Keratinocyte (primary cell): ENCODE data around the gene TIMP2.

Experiments
- EZH2 ChIP-seq: IDR thresholded peaks from one replicate; pipeline ENCODE4 v1.6.1; 2012; ENCODE audit warnings: inconsistent platforms, mild to moderate bottlenecking, low read length, moderate library complexity
- TF ChIP-seq, protein P1 (sequence below), 3 experiments: IDR thresholded peaks in 1 of 3; conservative IDR thresholded peaks in 1 of 3; optimal IDR thresholded peaks in 1 of 3; 2 replicates in 2 of 3; 3 replicates in 1 of 3; pipeline versions ENCODE3 to v1.5.1; 2011; ENCODE audit warnings: low read length in 3 of 3, mild to moderate bottlenecking in 3 of 3, moderate library complexity in 2 of 3, control low read depth in 1 of 3, inconsistent platforms in 1 of 3; ENCODE audit not compliant: insufficient read depth in 2 of 3; ENCODE audit errors: extremely low read depth in 1 of 3

DNA sequence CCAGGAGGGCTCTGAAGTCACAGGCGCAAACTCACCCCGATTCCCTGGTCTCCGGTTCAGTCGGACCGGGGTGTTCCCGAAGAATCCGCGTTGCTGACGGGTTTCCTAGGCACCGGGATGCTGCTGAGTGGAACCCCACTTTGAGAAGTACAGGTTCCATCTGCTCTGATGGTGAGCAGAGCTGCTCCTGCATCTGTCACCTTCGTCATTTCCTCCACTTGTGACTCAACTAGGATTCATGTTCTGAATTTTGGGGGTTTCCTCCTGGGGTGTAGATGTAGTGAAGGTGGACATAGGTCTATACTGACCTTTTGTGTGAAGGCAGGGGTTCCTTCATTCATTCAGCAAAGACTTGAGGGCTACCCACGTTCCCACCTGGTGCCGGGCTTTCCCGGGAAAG lies 29.5 kb upstream of the TIMP2 start:
- TF ChIP-seq, protein P1, sequence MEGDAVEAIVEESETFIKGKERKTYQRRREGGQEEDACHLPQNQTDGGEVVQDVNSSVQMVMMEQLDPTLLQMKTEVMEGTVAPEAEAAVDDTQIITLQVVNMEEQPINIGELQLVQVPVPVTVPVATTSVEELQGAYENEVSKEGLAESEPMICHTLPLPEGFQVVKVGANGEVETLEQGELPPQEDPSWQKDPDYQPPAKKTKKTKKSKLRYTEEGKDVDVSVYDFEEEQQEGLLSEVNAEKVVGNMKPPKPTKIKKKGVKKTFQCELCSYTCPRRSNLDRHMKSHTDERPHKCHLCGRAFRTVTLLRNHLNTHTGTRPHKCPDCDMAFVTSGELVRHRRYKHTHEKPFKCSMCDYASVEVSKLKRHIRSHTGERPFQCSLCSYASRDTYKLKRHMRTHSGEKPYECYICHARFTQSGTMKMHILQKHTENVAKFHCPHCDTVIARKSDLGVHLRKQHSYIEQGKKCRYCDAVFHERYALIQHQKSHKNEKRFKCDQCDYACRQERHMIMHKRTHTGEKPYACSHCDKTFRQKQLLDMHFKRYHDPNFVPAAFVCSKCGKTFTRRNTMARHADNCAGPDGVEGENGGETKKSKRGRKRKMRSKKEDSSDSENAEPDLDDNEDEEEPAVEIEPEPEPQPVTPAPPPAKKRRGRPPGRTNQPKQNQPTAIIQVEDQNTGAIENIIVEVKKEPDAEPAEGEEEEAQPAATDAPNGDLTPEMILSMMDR (optimal IDR thresholded peaks at IDR 0.05 in 1 of 3, IDR thresholded peaks at IDR 0.05 in 1 of 3, conservative IDR thresholded peaks at IDR 0.05 in 1 of 3; ENCODE audit: extremely low read depth in 1 of 3, insufficient read depth in 2 of 3, low read length in 3 of 3) = no peak
- no peak for TF ChIP-seq EZH2
